LNCAP (cell line): ENCODE measurements around the gene CHD9.
A peak's percentile ranks its signal among the peaks of the same experiment; 100 is the strongest.

Source experiments
- CTCF ChIP-seq: fragments of 450-650 bp; IDR thresholded peaks from 2 replicates; pipeline ENCODE4 v1.5.1; 2017; ENCODE audit warnings: mild to moderate bottlenecking

CHD9 gene

GRCh38 chr16:53147500-53148065 is 92.8 kb downstream of the CHD9 start:
- TF ChIP-seq CTCF, result no peak

DNA sequence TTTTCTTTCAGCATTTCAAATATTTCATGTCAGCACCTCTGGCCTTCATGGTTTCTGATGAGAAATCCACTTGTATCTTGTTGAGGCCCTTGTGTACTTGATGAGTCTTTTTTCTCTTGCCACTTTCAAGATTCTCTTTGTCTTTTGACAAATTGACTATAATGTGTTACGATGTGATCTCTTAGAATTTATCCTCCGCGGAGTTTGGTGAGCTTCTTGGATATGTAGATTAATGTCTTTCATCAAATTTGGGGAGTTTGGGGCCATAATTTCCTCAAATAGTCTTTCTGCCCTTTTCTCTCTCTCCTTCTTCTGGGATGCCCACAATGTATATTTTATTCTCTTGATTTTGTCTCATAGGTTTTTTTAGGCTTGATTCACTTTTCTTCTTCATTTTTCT is 96.0 kb downstream of the CHD9 start:
- no peak for TF ChIP-seq CTCF

DNA sequence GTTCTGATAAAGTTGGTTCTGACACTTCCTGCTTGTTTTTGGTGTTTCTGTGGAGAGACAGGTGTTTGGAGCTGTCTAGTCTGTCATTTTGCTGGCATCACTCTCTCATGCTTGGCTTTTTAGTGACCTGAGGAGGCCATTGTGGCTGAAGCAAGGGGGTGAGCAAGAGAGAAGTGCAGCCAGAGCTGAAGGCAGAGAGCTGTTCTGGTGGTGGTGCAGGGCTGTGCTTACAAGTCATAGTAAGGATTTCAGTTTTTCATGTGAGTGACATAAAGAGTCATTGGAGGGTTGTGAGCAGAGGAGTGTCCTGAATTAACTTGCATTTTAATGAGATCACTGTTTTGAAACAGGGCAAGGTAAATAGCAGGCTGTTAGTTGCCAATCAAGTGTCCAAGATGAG is 97.5 kb downstream of the CHD9 start:
- no peak for TF ChIP-seq CTCF

DNA sequence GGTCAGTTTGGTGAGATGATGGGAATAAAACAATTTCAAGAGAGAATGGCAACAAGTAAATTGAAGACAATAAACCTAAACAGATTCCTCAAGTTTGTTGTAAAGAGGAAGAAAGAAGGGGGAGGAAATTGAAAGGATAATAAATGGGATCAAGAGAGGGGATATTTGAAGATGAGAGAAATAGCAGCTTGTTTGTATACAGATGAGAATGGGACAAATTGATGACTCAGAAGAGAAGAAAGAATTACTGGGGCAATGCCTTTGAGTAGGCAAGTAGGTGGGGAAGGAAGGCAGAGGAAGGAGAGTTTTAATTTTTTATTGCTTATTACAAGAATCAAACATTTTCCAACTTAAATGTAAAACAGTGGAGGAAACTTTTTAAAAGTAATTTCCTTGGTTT is 98.3 kb downstream of the CHD9 start:
- TF ChIP-seq CTCF, result no peak

DNA sequence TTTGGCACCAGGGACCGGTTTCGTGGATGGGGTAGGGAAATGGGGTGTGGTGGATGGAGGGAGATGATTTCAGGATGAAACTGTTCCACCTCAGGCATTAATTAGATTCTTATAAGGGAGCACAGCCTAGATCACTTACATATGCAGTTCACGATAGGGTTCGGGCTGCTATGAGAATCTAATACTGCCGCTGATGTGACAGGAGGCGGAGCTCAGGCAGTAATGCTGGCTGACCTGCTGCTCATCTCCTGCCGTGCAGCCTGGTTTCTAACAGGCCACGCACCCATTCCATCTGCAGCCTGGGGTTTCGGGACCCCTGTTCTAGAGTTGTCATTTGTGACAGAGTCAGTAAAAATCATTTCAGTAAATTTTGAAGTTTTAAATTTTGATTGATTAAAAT is 99.7 kb downstream of the CHD9 start:
- no peak for TF ChIP-seq CTCF

GRCh38 chr16:53156516-53156915 is 101.7 kb downstream of the CHD9 start:
- TF ChIP-seq CTCF, result no peak

GRCh38 chr16:53159781-53160436 is 105.1 kb downstream of the CHD9 start:
- TF ChIP-seq CTCF, result peak; percentile 72

DNA sequence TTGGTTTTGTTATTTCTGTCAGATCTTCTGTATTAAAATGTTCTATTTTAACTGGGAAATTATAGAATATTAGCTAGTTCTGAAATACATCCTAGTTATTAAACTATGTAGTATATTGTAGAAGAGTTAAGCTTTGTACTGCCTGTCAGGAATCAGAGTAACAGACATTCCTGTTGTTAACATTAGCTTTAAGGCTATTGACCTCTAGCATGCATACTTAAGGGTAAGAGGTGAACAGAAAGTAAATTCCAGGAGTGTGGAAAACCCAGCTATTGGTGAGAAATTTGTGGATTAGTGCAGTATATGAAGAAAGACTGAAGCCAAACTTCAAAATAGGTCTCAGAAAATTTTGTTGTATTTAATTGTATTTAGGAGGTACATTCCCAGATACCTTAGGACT is 111.3 kb downstream of the CHD9 start:
- no peak for TF ChIP-seq CTCF
